Activated CD4-positive, alpha-beta T cell treated with anti-CD3 and anti-CD28 coated beads, Interleukin-2, amount 50 U/mL, for 24 hours (primary cell): ENCODE results near the gene SH3BP4.

Experiments
- DNase-seq, 2 donors: peaks; one replicate each; pipeline ENCODE4 v3.0.0-alpha.2; 2020; ENCODE audit warnings: low read depth in 1 of 2, low spot score in 1 of 2

SH3BP4 gene

GRCh38 chr2:234996069-234996940 is 44.5 kb downstream of the SH3BP4 start:
- DNase-seq, result no peak

- DNase-seq, result no peak
Observed at GRCh38 chr2:234996941-234997270, 45.1 kb downstream of the SH3BP4 start.

- no peak for DNase-seq
Observed at GRCh38 chr2:234997389-234997788, 45.6 kb downstream of the SH3BP4 start.

GRCh38 chr2:234998404-234999211 is 46.8 kb downstream of the SH3BP4 start:
- DNase-seq, result no peak

- DNase-seq, result no peak
Observed at GRCh38 chr2:234999740-235000425, 48.1 kb downstream of the SH3BP4 start.

- DNase-seq, result no peak
Observed at GRCh38 chr2:235000426-235001236, 48.8 kb downstream of the SH3BP4 start.

GRCh38 chr2:235001237-235002133 is 49.7 kb downstream of the SH3BP4 start:
- DNase-seq, result no peak

GRCh38 chr2:235002198-235003095 is 50.6 kb downstream of the SH3BP4 start:
- DNase-seq, result no peak

GRCh38 chr2:235003096-235003775 is 51.4 kb downstream of the SH3BP4 start:
- DNase-seq, result no peak

GRCh38 chr2:235004329-235004903 is 52.6 kb downstream of the SH3BP4 start:
- no peak for DNase-seq

- no peak for DNase-seq
Observed at GRCh38 chr2:235005023-235005422, 53.2 kb downstream of the SH3BP4 start.

- DNase-seq, result no peak
Observed at GRCh38 chr2:235005603-235006259, 53.9 kb downstream of the SH3BP4 start.

- no peak for DNase-seq
Observed at GRCh38 chr2:235006461-235006860, 54.6 kb downstream of the SH3BP4 start.

- no peak for DNase-seq
Observed at GRCh38 chr2:235006986-235007385, 55.2 kb downstream of the SH3BP4 start.

- DNase-seq, result no peak
Observed at GRCh38 chr2:235007664-235008457, 56.0 kb downstream of the SH3BP4 start.

- no peak for DNase-seq
Observed at GRCh38 chr2:235008584-235009044, 56.8 kb downstream of the SH3BP4 start.
